GM06990 (cell line): Measurements from ENCODE around the gene CAMTA1.

Source experiments
- DNase-seq: peaks from one replicate; pipeline ENCODE4 v3.0.0-alpha.2; 2011; ENCODE audit not compliant: insufficient read length; ENCODE audit errors: extremely low read depth
- H3K27me3 ChIP-seq: replicated peaks from 2 replicates; pipeline ENCODE4 v1.6.0; 2011; ENCODE audit warnings: low read length; ENCODE audit not compliant: control insufficient read depth, insufficient read depth
- H3K36me3 ChIP-seq: 2 replicates; pipeline ENCODE4 v1.5.1; 2011; ENCODE audit warnings: low read length; ENCODE audit not compliant: control insufficient read depth, insufficient read depth
- H3K4me3 ChIP-seq: replicated peaks from 2 replicates; pipeline ENCODE4 v1.5.1; 2011; ENCODE audit warnings: low read depth, mild to moderate bottlenecking, control low read depth, low read length
- TF ChIP-seq, protein P1 (sequence below): IDR thresholded peaks from 2 replicates; pipeline ENCODE4 v1.5.1; 2011; ENCODE audit warnings: low read length, control low read depth, mild to moderate bottlenecking, inconsistent platforms; ENCODE audit not compliant: insufficient read depth, poor library complexity, severe bottlenecking

Gene CAMTA1

GRCh38 chr1:7076117-7076516 lies 290.9 kb downstream of the CAMTA1 start:
- Histone ChIP-seq H3K4me3 (no peak overlapping the region), H3K36me3 (no peaks in the 10 kb centered on the region), H3K27me3 (no peaks in the 10 kb centered on the region; the same call in 1 of the 2 replicates)
- TF ChIP-seq, protein P1, sequence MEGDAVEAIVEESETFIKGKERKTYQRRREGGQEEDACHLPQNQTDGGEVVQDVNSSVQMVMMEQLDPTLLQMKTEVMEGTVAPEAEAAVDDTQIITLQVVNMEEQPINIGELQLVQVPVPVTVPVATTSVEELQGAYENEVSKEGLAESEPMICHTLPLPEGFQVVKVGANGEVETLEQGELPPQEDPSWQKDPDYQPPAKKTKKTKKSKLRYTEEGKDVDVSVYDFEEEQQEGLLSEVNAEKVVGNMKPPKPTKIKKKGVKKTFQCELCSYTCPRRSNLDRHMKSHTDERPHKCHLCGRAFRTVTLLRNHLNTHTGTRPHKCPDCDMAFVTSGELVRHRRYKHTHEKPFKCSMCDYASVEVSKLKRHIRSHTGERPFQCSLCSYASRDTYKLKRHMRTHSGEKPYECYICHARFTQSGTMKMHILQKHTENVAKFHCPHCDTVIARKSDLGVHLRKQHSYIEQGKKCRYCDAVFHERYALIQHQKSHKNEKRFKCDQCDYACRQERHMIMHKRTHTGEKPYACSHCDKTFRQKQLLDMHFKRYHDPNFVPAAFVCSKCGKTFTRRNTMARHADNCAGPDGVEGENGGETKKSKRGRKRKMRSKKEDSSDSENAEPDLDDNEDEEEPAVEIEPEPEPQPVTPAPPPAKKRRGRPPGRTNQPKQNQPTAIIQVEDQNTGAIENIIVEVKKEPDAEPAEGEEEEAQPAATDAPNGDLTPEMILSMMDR, result no peak
- no peak for DNase-seq

GRCh38 chr1:7076572-7076971 lies 291.3 kb downstream of the CAMTA1 start:
- DNase-seq, result no peak
- Histone ChIP-seq H3K4me3 (no peak overlapping the region), H3K36me3 (no peaks in the 10 kb centered on the region), H3K27me3 (no peaks in the 10 kb centered on the region; the same call in 1 of the 2 replicates)
- TF ChIP-seq, protein P1, result no peak

DNA sequence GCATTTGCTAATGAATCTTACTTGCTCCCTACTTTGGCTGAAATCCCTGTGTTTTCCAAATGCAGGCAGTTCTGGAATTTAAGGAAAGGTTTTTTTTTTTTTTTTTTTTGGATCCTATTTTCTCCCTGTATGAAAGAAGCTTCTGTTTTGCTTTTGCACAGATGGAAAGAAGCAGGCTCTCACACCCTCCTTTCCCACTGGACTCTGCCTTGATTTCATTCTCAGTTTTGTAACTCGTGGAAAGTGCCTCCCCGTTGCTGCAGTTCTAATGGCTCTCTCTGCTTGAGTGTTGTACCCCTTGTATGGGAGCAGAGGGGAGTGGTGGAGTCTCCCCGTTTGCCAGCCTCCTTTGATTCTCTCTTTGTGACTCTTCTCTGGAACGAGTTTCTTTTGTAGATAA lies 291.9 kb downstream of the CAMTA1 start:
- H3K4me3 ChIP-seq, result no peak overlapping the region
- no peaks in the 10 kb centered on the region for H3K27me3 ChIP-seq
- TF ChIP-seq, protein P1, result no peak
- H3K36me3 ChIP-seq, result no peaks in the 10 kb centered on the region
- DNase-seq, result no peak

GRCh38 chr1:7077970-7078369 lies 292.7 kb downstream of the CAMTA1 start:
- TF ChIP-seq, protein P1, result no peak

GRCh38 chr1:7079637-7080036 lies 294.4 kb downstream of the CAMTA1 start:
- TF ChIP-seq, protein P1, result no peak
- no peaks in the 10 kb centered on the region for H3K36me3 ChIP-seq
- no peak overlapping the region for H3K4me3 ChIP-seq
- no peaks in the 10 kb centered on the region for H3K27me3 ChIP-seq
- DNase-seq, result no peak

More at GRCh38 chr1:7077970-7078369, 292.7 kb downstream of the CAMTA1 start:
- no peak for DNase-seq
- H3K4me3 ChIP-seq, result no peak overlapping the region
- H3K27me3 ChIP-seq, result no peaks in the 10 kb centered on the region
- H3K36me3 ChIP-seq, result no peaks in the 10 kb centered on the region
